Measurements from ENCODE around the gene IGSF9.

Gene IGSF9

GRCh38 chr1:159898527-159898926 is 46.9 kb downstream of the IGSF9 start:
- DNase-seq (ENCODE audit: low read depth in 3 of 3), result no peak

- no peak for DNase-seq (ENCODE audit: low read depth in 3 of 3)
These were observed 47.5 kb downstream of the IGSF9 start for GRCh38 chr1:159897962-159898361.

GRCh38 chr1:159896546-159896930 is 48.9 kb downstream of the IGSF9 start:
- no peak for DNase-seq (ENCODE audit: low read depth in 3 of 3)

GRCh38 chr1:159895836-159896545 is 49.4 kb downstream of the IGSF9 start:
- DNase-seq (ENCODE audit: low read depth in 3 of 3), result no peak

- DNase-seq (ENCODE audit: low read depth in 3 of 3), result no peak
These were observed 50.1 kb downstream of the IGSF9 start for GRCh38 chr1:159895286-159895685.

- DNase-seq (ENCODE audit: low read depth in 3 of 3), result no peak
These were observed 52.5 kb downstream of the IGSF9 start for GRCh38 chr1:159892944-159893343.

- peak; percentile 34 to 55 (median 53) for DNase-seq (ENCODE audit: low read depth in 3 of 3)
These were observed 53.9 kb downstream of the IGSF9 start for GRCh38 chr1:159891275-159892157.

GRCh38 chr1:159890390-159890789 is 55.0 kb downstream of the IGSF9 start:
- no peak for DNase-seq (ENCODE audit: low read depth in 3 of 3)

GRCh38 chr1:159889821-159890252 is 55.6 kb downstream of the IGSF9 start:
- DNase-seq (ENCODE audit: low read depth in 3 of 3), result no peak

GRCh38 chr1:159889202-159889601 is 56.2 kb downstream of the IGSF9 start:
- no peak for DNase-seq (ENCODE audit: low read depth in 3 of 3)

- no peak for DNase-seq (ENCODE audit: low read depth in 3 of 3)
These were observed 61.1 kb downstream of the IGSF9 start for GRCh38 chr1:159884296-159884695.

- DNase-seq (ENCODE audit: low read depth in 3 of 3), result no peak
These were observed 62.3 kb downstream of the IGSF9 start for GRCh38 chr1:159883134-159883533.

GRCh38 chr1:159882527-159882862 is 62.9 kb downstream of the IGSF9 start:
- DNase-seq (ENCODE audit: low read depth in 3 of 3), result no peak

GRCh38 chr1:159881622-159882526 is 63.5 kb downstream of the IGSF9 start:
- DNase-seq (ENCODE audit: low read depth in 3 of 3), result no peak

GRCh38 chr1:159880430-159880829 is 65.0 kb downstream of the IGSF9 start:
- no peak for DNase-seq (ENCODE audit: low read depth in 3 of 3)

GRCh38 chr1:159879977-159880376 is 65.4 kb downstream of the IGSF9 start:
- no peak for DNase-seq (ENCODE audit: low read depth in 3 of 3)

- no peak for DNase-seq (ENCODE audit: low read depth in 3 of 3)
These were observed 66.3 kb downstream of the IGSF9 start for GRCh38 chr1:159879136-159879535.

- no peak for DNase-seq (ENCODE audit: low read depth in 3 of 3)
These were observed 67.5 kb downstream of the IGSF9 start for GRCh38 chr1:159877695-159878444.
